ENCODE data around the gene TMOD1. TPM values are rescaled to one million over a fixed set of nuclear protein-coding genes. Genes with fewer than 3 reads are reported as not detected.

TMOD1 gene
- total RNA-seq, 4 donors from 2014 or later = 82.3 to 202 (median 175) TPM

GRCh38 chr9:97512966-97513560 is 11.6 kb downstream of the TMOD1 start:
- Histone ChIP-seq H3K27me3 (no peaks in the 10 kb centered on the region), H3K4me1 (peaks cover 58 to 72% of the 10 kb centered on the region in 2 donors), H3K36me3 (no peaks in the 10 kb centered on the region), H3K9me3 (no peaks in the 10 kb centered on the region), H3K27ac (peak overlapping the region; percentile 89 to 98 (median 96)), H3K4me3 (no peak overlapping the region)
- TF ChIP-seq POLR2A (IDR thresholded peaks at IDR 0.05) (no peak), CTCF (IDR thresholded peaks at IDR 0.05 in 4 of 5, conservative IDR thresholded peaks at IDR 0.05 in 1 of 5) (no peak)
- intact Hi-C loops (cut with DNase I; ENCODE audit: low total_unique reads) (no loop called here), in situ Hi-C loops (cut with MboI; ENCODE audit: low sequenced_read_pairs in 4 of 4) (no loop called here)
- ATAC-seq (no peak), DNase-seq (no peak)

GRCh38 chr9:97514531-97514930 is 13.1 kb downstream of the TMOD1 start:
- Histone ChIP-seq H3K4me1 (peaks cover 67 to 78% of the 10 kb centered on the region in 2 donors), H3K36me3 (no peaks in the 10 kb centered on the region), H3K27ac (peak overlapping the region; percentile 89 to 98 (median 96)), H3K27me3 (no peaks in the 10 kb centered on the region), H3K9me3 (no peaks in the 10 kb centered on the region), H3K4me3 (no peak overlapping the region)
- in situ Hi-C loops (cut with MboI; ENCODE audit: low sequenced_read_pairs in 4 of 4) (no loop called here), intact Hi-C loops (cut with DNase I; ENCODE audit: low total_unique reads) (loop anchor here (2.0 kb wide), 1 partner anchor 14 kb away; no protein-coding TSS in a partner anchor)
- TF ChIP-seq CTCF (IDR thresholded peaks at IDR 0.05 in 4 of 5, conservative IDR thresholded peaks at IDR 0.05 in 1 of 5) (peak in 3 of 5 experiments; percentile 12 to 31 (median 29)), POLR2A (IDR thresholded peaks at IDR 0.05) (peak; percentile 31 to 34)
- peak; percentile 85 to 93 for ATAC-seq
- peak; percentile 77 to 89 for DNase-seq

GRCh38 chr9:97515662-97516061 is 14.2 kb downstream of the TMOD1 start:
- no peak for TF ChIP-seq CTCF (IDR thresholded peaks at IDR 0.05 in 4 of 5, conservative IDR thresholded peaks at IDR 0.05 in 1 of 5)
- TF ChIP-seq POLR2A (IDR thresholded peaks at IDR 0.05) = no peak
- in situ Hi-C loops (cut with MboI; ENCODE audit: low sequenced_read_pairs in 4 of 4) (no loop called here), intact Hi-C loops (cut with DNase I; ENCODE audit: low total_unique reads) (loop anchor here (2.0 kb wide), 1 partner anchor 13 kb away; no protein-coding TSS in a partner anchor)
- DNase-seq (no peak), ATAC-seq (no peak)
- Histone ChIP-seq H3K36me3 (no peaks in the 10 kb centered on the region), H3K4me3 (no peak overlapping the region), H3K9me3 (no peaks in the 10 kb centered on the region), H3K27me3 (no peaks in the 10 kb centered on the region), H3K27ac (peak overlapping the region; percentile 89 to 98 (median 96)), H3K4me1 (peaks cover 70 to 83% of the 10 kb centered on the region in 2 donors)

DNA sequence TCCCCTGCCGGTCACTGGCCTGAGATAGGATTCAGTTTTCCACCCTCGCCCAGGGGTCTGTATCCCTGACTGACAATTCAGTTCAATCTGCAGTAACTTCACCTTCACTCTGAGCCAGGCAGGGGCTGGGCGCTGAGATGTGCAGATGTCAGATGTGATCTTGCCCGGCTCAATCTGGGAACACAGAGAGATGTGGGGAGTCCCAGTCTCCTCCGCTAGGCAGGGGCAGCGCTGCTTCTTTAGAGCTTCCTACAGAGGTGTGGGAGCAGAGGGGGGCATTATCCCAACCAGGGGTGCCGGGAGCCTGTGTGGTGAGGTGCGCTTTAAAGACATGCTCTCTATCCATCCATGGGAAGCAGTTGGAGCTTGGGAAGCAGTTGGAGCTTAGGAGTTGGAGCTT is 14.6 kb downstream of the TMOD1 start:
- Histone ChIP-seq H3K4me1 (peaks cover 66 to 83% of the 10 kb centered on the region in 2 donors), H3K4me3 (no peak overlapping the region), H3K27ac (peak overlapping the region; percentile 89 to 98 (median 96)), H3K9me3 (no peaks in the 10 kb centered on the region), H3K36me3 (no peaks in the 10 kb centered on the region), H3K27me3 (no peaks in the 10 kb centered on the region)
- DNase-seq = no peak
- in situ Hi-C loops (cut with MboI; ENCODE audit: low sequenced_read_pairs in 4 of 4) (no loop called here), intact Hi-C loops (cut with DNase I; ENCODE audit: low total_unique reads) (no loop called here)
- TF ChIP-seq CTCF (IDR thresholded peaks at IDR 0.05 in 4 of 5, conservative IDR thresholded peaks at IDR 0.05 in 1 of 5) = no peak
- TF ChIP-seq POLR2A (IDR thresholded peaks at IDR 0.05) = no peak
- no peak for ATAC-seq

All from gastrocnemius medialis (tissue), 4 donors.